T47D (cell line): ENCODE results near the gene DELE1.
A peak's percentile ranks its signal among the peaks of the same experiment; 100 is the strongest.
"Not testable (repeated sequence)": the region's sequence is repeated elsewhere in the genome, so short reads cannot be mapped to it uniquely, and the experiment has no call there.

ENCODE experiments used
- DNase-seq, 2 experiments: peaks; one replicate each; pipeline versions ENCODE4 v3.0.0 to v3.0.0-alpha.2; 2011 to 2012; ENCODE audit warnings: low read depth in 1 of 2, low spot score in 1 of 2
- JUND ChIP-seq: IDR thresholded peaks from 2 replicates; pipeline ENCODE4 v1.6.1; 2012; ENCODE audit warnings: low read depth
- in situ Hi-C: cut with HindIII; loops from 2 replicates; pipeline ENCODE4 v1.10.0; 2016; ENCODE audit warnings: low sequenced_read_pairs, low pct_unique_long_range_greater_than_20kb

DELE1 gene

GRCh38 chr5:141879941-141880738 is 43.5 kb upstream of the DELE1 start:
- peak in 1 of 2 experiments; percentile 45 for DNase-seq
- TF ChIP-seq JUND = no peak
- in situ Hi-C loops = no loop called here

GRCh38 chr5:141880961-141881801 is 42.5 kb upstream of the DELE1 start:
- peak in 1 of 2 experiments; percentile 65 for DNase-seq
- in situ Hi-C loops = no loop called here
- no peak for TF ChIP-seq JUND

GRCh38 chr5:141881886-141882285 is 41.8 kb upstream of the DELE1 start:
- TF ChIP-seq JUND = no peak
- no peak for DNase-seq
- in situ Hi-C loops = no loop called here

- DNase-seq = no peak
- no peak for TF ChIP-seq JUND
- in situ Hi-C loops = no loop called here
These were observed 41.0 kb upstream of the DELE1 start for GRCh38 chr5:141882594-141883183.

- in situ Hi-C loops = no loop called here
- peak in 1 of 2 experiments; percentile 52 for DNase-seq
- TF ChIP-seq JUND = no peak
These were observed 40.3 kb upstream of the DELE1 start for GRCh38 chr5:141883184-141883891.

- no peak for DNase-seq
- TF ChIP-seq JUND = no peak
- in situ Hi-C loops = no loop called here
These were observed 39.8 kb upstream of the DELE1 start for GRCh38 chr5:141883892-141884318.

- in situ Hi-C loops = no loop called here
- TF ChIP-seq JUND = no peak
- peak in 1 of 2 experiments; percentile 48 for DNase-seq
These were observed 34.3 kb upstream of the DELE1 start for GRCh38 chr5:141889282-141889871.

GRCh38 chr5:141890429-141890828 is 33.2 kb upstream of the DELE1 start:
- DNase-seq, in situ Hi-C loops: not testable (repeated sequence)

- TF ChIP-seq JUND = no peak
- DNase-seq = no peak
- in situ Hi-C loops = no loop called here
These were observed 26.2 kb upstream of the DELE1 start for GRCh38 chr5:141897425-141897824.

- DNase-seq = no peak
- no peak for TF ChIP-seq JUND
- in situ Hi-C loops = no loop called here
These were observed 25.1 kb upstream of the DELE1 start for GRCh38 chr5:141898448-141899049.

- DNase-seq = no peak
These were observed 21.5 kb upstream of the DELE1 start for GRCh38 chr5:141902015-141902814.

More at GRCh38 chr5:141902015-141902814, 21.5 kb upstream of the DELE1 start:
- in situ Hi-C loops = no loop called here
- TF ChIP-seq JUND = no peak
